Urinary bladder (tissue), 4 donors: ENCODE results near the gene SIK3. TPM values are rescaled to one million over a fixed set of nuclear protein-coding genes. Genes with fewer than 3 reads are reported as not detected.
"Not testable (repeated sequence)": the region's sequence is repeated elsewhere in the genome, so short reads cannot be mapped to it uniquely, and the experiment has no call there.

Experiments used
- DNase-seq: peaks from one replicate; pipeline ENCODE4 v3.0.0-alpha.2; 2015; ENCODE audit errors: extremely low spot score
- H3K27ac ChIP-seq: one replicate; pipeline ENCODE4 v1.5.1; 2013; ENCODE audit warnings: low read depth, mild to moderate bottlenecking, moderate library complexity
- H3K36me3 ChIP-seq: one replicate; pipeline ENCODE4 v1.6.1; 2013; ENCODE audit warnings: mild to moderate bottlenecking, moderate library complexity; ENCODE audit not compliant: insufficient read depth
- H3K4me1 ChIP-seq: one replicate; pipeline ENCODE4 v1.6.1; 2013; ENCODE audit warnings: mild to moderate bottlenecking, moderate library complexity; ENCODE audit not compliant: insufficient read depth
- H3K4me3 ChIP-seq: one replicate; pipeline ENCODE4 v1.5.1; 2013; ENCODE audit warnings: low read depth, low read length
- WGBS: extraction: QIAGEN DNeasy Blood & Tissue Kit; methylation state at CpG from one replicate; pipeline ENCODE4 v1.1.7; 2013; 5-methylcytosine and 5-hydroxymethylcytosine counted together
- polyA plus RNA-seq: library from polyadenylated mRNA; stranded (reverse); fragments of 200-250 nt; gene quantifications from one replicate; pipeline ENCODE4 v1.2.3, GENCODE V29; 2013
- total RNA-seq: library from RNA; depleted of rRNA; stranded (reverse); fragments of >200 nt; gene quantifications from one replicate; pipeline ENCODE4 v1.2.3, GENCODE V29; 2014
- donor health status: healthy with polysubstance abuse.
- donor health status: healthy.

The SIK3 gene
- 24.0 TPM for total RNA-seq
- polyA plus RNA-seq, result 17.2 TPM

- no peaks in the 10 kb centered on the region for H3K36me3 ChIP-seq
- WGBS, result under 1% methylated on average over 75 of the region's 78 CpGs
- H3K4me3 ChIP-seq, result peak within 1 kb of the TSS; percentile 78
- peaks cover 2% of the 10 kb centered on the region for H3K4me1 ChIP-seq
- peak; percentile 75 for DNase-seq
- peak within 1 kb of the TSS; percentile 90 for H3K27ac ChIP-seq
These were observed at the start of gene SIK3 for GRCh38 chr11:117098269-117099232. SIK3 (minus strand) TSS chr11:117098428; CDS start chr11:117098415, 13 bp downstream.

GRCh38 chr11:117146521-117146920 is 48.3 kb upstream of the SIK3 start:
- Histone ChIP-seq H3K4me1 (no peaks in the 10 kb centered on the region), H3K27ac (no peak overlapping the region), H3K36me3 (no peaks in the 10 kb centered on the region), H3K4me3 (no peak overlapping the region)
- 66% methylated on average over 10 of the region's 10 CpGs for WGBS
- no peak for DNase-seq

GRCh38 chr11:117145393-117145761 is 47.1 kb upstream of the SIK3 start:
- DNase-seq, result no peak
- 5% methylated on average over 5 of the region's 5 CpGs for WGBS
- H3K4me1 ChIP-seq, result no peaks in the 10 kb centered on the region

GRCh38 chr11:117144477-117145392 is 46.5 kb upstream of the SIK3 start:
- Histone ChIP-seq H3K36me3 (no peaks in the 10 kb centered on the region), H3K4me1 (no peaks in the 10 kb centered on the region)
- under 1% methylated on average over 62 of the region's 62 CpGs for WGBS

More at GRCh38 chr11:117145393-117145761, 47.1 kb upstream of the SIK3 start:
- H3K27ac ChIP-seq, result peak overlapping the region; percentile 86
- peak overlapping the region; percentile 78 for H3K4me3 ChIP-seq
- no peaks in the 10 kb centered on the region for H3K36me3 ChIP-seq

GRCh38 chr11:117143871-117144476 is 45.7 kb upstream of the SIK3 start, which contains the start of gene PAFAH1B2:
PAFAH1B2 (plus strand) TSS chr11:117144287; CDS start chr11:117152448, 8,161 bp downstream.
- Histone ChIP-seq H3K4me3 (peak within 1 kb of the TSS; percentile 78), H3K4me1 (no peaks in the 10 kb centered on the region), H3K36me3 (no peaks in the 10 kb centered on the region), H3K27ac (peak within 1 kb of the TSS; percentile 86)
- under 1% methylated on average over 48 of the region's 48 CpGs for WGBS
- DNase-seq, result peak; percentile 84

More at GRCh38 chr11:117144477-117145392, 46.5 kb upstream of the SIK3 start:
- peak; percentile 17 for DNase-seq
- H3K27ac ChIP-seq, result peak overlapping the region; percentile 86
- H3K4me3 ChIP-seq, result peak overlapping the region; percentile 78

GRCh38 chr11:117143390-117143789 is 45.2 kb upstream of the SIK3 start:
- WGBS, result 7% methylated on average over 5 of the region's 5 CpGs
- Histone ChIP-seq H3K4me1 (no peaks in the 10 kb centered on the region), H3K36me3 (no peaks in the 10 kb centered on the region), H3K27ac (no peak overlapping the region), H3K4me3 (peak overlapping the region; percentile 78)
- DNase-seq, result peak; percentile 43

GRCh38 chr11:117137223-117138086 is 39.2 kb upstream of the SIK3 start:
- DNase-seq, H3K27ac ChIP-seq, H3K4me3 ChIP-seq, H3K36me3 ChIP-seq, H3K4me1 ChIP-seq: not testable (repeated sequence)
- WGBS, result 63% methylated on average over 3 of the region's 15 CpGs

- not testable (repeated sequence) for DNase-seq, H3K27ac ChIP-seq, H3K36me3 ChIP-seq, H3K4me1 ChIP-seq, H3K4me3 ChIP-seq
- WGBS, result 88% methylated on average over 1 of the region's 4 CpGs
These were observed 36.8 kb upstream of the SIK3 start for GRCh38 chr11:117134979-117135378.

GRCh38 chr11:117134431-117134830 is 36.2 kb upstream of the SIK3 start:
- Histone ChIP-seq H3K4me3 (no peak overlapping the region), H3K36me3 (no peaks in the 10 kb centered on the region), H3K4me1 (no peaks in the 10 kb centered on the region), H3K27ac (no peak overlapping the region)
- 59% methylated on average over 3 of the region's 3 CpGs for WGBS
- DNase-seq, result no peak

GRCh38 chr11:117130879-117131278 is 32.7 kb upstream of the SIK3 start:
- Histone ChIP-seq H3K4me1 (no peaks in the 10 kb centered on the region), H3K4me3 (no peak overlapping the region), H3K36me3 (no peaks in the 10 kb centered on the region), H3K27ac (no peak overlapping the region)
- no peak for DNase-seq
- WGBS, result 94% methylated on average over 7 of the region's 7 CpGs

GRCh38 chr11:117130396-117130795 is 32.2 kb upstream of the SIK3 start:
- not testable (repeated sequence) for H3K4me3 ChIP-seq, DNase-seq, H3K36me3 ChIP-seq, H3K4me1 ChIP-seq, H3K27ac ChIP-seq
- 97% methylated on average over 7 of the region's 7 CpGs for WGBS

- no peak overlapping the region for H3K27ac ChIP-seq
- no peaks in the 10 kb centered on the region for H3K36me3 ChIP-seq
- DNase-seq, result no peak
- H3K4me3 ChIP-seq, result no peak overlapping the region
- H3K4me1 ChIP-seq, result no peaks in the 10 kb centered on the region
- WGBS, result 74% methylated on average over 4 of the region's 4 CpGs
These were observed 30.1 kb upstream of the SIK3 start for GRCh38 chr11:117128289-117128688.
